GM21786 (cell line): ENCODE data around the gene DPP3.
"Not testable (repeated sequence)": the region's sequence is repeated elsewhere in the genome, so short reads cannot be mapped to it uniquely, and the experiment has no call there.

Experiments
- ATAC-seq: cut with Tn5 transposase; IDR thresholded peaks from one replicate; pipeline ENCODE4 v1.9.1; 2021; ENCODE audit not compliant: unreplicated experiment

DPP3 gene

DNA sequence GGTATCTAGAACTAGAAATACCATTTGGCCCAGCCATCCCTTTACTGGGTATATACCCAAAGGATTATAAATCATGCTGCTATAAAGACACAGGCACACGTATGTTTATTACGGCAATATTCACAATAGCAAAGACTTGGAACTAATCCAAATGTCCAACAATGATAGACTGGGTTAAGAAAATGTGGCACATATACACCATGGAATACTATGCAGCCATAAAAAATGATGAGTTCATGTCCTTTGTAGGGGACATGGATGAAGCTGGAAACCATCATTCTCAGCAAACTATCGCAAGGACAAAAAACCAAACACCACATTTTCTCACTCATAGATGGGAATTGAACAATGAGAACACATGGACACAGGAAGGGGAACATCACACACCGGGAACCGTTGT is 16.1 kb upstream of the DPP3 start:
- ATAC-seq = not testable (repeated sequence)

DNA sequence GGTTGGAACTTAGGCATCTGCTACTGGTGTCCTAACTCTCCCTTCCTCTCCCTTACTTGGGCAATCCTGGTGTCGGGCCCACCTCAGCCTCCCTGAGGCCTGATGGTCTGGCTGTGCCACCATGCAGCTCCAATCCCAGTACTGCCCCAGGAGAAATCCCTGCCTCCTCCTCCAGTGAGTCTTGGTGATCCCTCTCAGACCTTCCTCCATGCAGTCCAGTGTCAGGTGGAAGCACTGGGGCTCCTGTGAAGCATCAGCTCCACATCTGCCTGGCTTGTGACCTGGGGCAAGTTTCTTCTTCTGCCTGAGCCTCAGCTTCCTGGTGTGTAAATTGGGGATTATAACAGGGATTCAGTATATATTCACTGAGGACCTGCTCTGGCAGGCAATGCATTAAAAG is 15.3 kb upstream of the DPP3 start:
- ATAC-seq = no peak

DNA sequence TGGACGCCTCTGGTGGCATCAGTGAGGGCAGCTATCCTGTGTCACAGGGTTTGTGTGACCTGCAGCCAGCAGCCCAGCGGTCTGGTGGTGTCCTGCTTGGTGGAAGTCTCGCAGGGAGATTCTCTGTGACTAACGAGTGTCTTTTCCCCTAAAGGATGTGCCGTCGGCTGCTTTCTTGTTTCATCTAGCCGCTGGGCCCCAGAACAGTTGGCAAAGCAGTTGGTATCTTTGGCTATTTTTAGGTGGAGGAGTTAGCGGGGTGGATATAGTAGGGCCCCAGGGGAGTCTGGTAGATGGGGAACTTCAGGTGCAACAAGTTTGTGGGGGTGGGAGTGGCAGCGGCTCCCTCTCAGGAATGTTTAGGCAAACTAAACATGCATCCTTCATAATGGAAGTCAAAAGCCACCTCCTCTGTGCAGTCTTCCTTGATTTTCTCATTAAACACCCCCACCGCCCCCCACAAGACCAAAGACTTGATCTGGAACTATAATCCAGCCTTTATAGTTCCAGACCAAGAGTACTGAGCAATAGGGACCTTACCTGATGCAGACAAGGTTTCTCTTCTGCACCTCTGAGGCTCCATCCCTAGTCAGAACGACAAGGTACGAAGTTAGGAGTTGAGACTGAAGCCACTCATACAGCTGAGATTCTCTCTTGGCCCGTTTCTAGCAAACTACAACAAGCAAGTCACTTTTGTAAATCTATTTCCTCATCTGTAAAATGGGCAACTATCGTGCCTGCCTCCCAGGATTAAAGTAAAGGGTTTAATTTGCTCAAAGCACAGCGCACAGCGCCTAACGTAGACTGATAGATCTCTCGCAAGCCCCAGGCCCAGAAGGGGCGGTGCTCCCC is 14.6 kb upstream of the DPP3 start:
- no peak for ATAC-seq

DNA sequence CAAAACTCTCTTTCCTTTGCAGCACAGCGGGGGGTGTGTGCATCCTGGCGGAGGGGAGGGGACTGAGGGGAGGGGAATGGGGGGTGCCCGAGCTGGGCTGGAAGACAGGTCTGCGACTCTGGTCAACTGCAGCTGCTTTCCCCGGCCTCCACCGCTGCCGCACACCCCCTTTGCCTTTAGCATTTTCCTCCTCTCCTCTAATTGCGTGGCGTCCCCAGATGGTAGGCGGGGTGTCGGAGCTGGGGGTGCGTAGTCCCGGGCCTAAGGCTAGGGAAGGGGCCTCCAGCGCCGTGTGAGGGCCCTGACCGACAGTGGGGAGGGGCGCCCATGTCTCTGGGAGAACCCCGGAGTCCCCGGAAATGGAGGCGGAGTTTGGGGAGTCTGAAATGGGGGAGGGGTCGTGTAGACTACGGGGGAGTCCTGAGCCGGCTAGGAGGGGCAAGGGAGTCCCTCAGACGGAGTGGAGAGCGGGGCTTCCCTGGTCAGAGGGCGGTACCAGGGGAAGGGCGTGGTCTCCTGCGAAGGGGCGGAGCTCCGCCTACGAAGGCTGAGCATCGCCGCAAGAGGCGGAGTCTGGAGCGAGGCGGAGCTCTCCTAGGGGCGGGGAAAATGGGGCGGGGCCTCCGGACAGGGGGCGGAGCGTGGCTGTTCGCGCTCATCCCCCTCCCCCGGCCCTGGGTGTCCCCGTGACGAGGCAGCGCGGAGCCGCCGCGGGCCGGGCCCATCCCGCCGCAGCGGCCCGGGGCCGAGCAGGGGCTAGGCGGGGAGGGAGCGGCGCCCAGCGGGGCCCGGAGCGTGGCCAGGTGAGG is 13.8 kb upstream of the DPP3 start, which contains the start of gene PELI3:
Gene PELI3 (plus strand): TSS at position 681 of the 809 bp plus-strand sequence. CDS start 1,224 bp downstream, outside the sequence.
- peak; percentile 68 for ATAC-seq

DNA sequence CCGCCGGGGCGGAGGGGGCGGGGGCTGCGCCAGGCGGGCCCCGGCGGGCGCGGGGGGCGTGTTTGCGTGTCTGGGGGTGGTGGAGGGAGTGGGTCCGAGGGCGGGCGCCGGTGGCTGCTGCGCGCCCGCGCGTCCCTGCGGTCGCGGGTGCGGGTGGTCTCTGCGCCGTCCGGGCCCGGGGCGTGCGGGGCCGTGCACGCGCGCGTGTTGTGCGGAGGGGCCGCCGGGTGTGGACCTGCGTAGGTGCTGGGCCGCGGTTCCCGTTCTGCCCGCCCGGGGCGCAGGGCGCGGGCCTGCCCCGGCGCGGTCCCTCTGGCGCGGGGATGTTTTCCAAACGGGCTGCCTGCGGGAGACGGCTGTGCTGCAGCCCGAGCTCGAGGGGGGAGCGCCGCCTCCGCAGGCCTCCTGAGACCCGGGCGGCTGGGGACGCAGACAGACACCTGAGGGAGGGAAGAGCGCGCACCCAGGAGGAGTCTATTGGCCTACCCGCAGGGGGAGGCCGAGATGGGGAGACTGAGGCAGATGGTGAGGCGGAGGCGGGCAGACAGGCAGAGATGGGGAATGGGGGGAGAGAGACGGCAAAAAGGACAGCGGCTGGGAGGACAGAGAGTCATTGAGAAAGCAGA is 13.1 kb upstream of the DPP3 start:
- peak; percentile 18 for ATAC-seq

DNA sequence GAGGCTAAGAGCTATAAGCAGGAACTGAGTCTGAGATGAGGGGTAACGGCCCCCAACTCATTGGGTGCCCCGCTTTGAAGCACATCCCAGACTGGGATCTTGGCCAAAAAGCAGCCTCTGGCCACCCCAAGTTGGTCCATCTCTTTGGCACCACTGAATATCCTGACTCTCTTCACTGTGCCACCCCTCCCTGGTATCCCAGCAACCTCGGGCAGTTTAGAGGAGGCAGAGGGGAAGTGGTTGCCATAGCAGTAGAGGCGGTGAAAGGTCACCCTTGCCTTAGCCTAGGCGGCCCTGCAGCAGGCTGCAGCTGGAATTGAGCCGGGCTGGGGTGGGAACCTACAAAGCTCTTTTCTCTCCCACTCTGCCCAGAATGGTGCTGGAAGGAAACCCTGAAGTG is 12.5 kb upstream of the DPP3 start:
- ATAC-seq = no peak

DNA sequence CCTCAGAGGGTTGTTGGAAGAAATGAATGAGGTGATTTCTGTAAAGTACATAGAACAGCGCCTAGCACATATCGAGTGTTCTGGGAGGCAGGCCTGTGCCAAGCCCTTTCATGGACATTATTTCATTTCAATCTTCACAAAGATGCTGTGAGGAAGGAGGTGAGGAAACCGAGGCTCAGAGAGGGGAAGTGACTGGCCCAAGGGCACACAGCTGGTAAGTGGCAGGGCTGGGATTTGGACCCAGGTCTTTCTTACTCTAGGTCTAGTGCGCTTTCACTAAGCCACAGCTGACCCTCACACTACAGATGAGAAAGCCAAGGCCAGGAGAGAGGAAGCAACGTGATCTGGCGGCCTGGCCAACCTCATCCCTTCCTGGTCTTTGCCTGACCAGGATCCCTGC is 11.5 kb upstream of the DPP3 start:
- ATAC-seq = no peak

DNA sequence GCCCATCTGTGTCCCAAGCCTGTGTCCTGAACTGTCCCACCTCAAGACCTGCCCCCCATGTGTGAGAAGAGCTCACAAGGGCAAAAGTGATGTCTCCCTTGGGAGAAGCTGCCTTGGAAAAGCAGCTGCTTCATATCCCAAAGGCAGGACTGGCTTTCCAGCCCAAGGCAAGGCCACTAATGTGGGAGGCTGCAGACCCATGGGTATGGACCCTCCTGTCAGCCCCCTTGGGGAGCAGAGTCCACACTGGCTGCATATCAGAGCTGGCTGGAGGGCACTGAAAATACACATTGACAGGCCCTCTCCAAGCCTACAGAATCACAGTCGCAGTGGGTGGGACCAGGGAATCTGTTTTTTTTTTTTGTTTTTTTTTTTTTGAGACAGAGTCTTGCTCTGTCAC is 10.8 kb upstream of the DPP3 start:
- ATAC-seq = no peak

DNA sequence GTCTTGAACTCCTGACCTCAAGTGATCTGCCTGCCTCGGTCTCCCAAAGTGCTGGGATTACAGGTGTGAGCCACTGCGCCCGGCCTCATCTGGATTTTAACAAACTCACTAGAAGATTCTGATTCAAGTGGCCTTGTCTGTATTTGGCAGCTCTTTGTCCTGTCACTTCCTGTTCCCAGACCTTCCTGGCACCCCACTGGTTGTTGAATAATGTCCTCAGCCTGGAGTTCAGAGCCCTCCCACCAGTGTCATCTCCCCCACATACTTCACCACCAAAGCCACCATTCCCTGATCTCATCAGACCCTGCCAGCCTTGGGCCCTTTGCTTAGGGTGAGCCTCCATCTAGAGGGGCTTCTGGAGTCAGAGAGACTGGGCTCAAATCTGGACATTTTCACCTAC is 10.2 kb upstream of the DPP3 start:
- no peak for ATAC-seq

DNA sequence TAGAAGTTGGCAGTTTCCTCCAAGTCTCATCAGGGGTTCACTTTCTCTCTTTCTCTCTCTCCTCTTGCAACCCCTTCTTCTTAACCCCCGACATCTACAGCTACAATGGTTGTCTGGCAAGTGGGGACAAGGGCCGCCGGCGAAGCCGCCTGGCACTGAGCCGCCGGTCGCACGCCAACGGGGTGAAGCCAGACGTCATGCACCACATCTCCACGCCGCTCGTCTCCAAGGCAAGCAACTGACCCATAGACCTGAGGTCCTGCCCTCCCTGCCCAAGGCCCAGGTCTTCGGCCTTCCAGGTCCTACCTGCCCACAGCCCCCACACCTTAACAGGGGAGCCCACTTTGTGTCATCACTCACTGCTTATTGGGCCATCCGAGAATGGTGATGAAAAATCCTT is 9.1 kb upstream of the DPP3 start:
- ATAC-seq = no peak

DNA sequence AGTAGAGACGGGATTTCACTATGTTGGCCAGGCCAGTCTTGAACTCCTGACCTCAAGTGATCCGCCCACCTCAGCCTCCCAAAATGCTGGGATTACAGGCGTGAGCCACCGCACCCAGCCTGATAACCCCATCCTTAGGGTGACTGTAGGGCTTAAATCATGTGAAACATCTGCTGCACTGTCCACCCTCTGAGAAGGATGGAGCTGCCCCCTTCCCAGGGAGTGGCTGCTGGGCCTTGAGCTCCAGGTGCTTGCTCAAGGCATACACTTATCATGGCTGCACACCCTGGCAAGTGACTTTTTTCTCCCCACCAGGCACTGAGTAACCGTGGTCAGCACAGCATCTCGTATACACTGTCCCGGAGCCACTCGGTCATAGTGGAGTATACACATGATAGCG is 8.2 kb upstream of the DPP3 start:
- ATAC-seq = no peak

DNA sequence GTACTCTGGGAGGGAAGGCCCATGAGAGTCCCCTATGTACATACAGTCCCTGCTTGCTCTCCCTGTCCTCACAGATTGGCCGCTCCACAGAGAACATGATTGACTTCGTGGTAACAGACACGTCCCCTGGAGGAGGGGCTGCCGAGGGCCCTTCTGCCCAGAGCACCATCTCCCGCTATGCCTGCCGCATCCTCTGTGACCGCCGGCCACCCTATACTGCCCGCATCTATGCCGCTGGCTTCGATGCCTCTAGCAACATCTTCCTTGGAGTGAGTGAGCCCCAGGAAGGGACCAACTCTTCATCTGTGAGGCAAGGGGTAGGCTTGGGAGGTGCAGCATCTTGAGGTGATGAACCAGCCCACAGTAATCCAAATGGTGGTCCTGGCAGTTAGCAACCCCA is 7.1 kb upstream of the DPP3 start:
- no peak for ATAC-seq

DNA sequence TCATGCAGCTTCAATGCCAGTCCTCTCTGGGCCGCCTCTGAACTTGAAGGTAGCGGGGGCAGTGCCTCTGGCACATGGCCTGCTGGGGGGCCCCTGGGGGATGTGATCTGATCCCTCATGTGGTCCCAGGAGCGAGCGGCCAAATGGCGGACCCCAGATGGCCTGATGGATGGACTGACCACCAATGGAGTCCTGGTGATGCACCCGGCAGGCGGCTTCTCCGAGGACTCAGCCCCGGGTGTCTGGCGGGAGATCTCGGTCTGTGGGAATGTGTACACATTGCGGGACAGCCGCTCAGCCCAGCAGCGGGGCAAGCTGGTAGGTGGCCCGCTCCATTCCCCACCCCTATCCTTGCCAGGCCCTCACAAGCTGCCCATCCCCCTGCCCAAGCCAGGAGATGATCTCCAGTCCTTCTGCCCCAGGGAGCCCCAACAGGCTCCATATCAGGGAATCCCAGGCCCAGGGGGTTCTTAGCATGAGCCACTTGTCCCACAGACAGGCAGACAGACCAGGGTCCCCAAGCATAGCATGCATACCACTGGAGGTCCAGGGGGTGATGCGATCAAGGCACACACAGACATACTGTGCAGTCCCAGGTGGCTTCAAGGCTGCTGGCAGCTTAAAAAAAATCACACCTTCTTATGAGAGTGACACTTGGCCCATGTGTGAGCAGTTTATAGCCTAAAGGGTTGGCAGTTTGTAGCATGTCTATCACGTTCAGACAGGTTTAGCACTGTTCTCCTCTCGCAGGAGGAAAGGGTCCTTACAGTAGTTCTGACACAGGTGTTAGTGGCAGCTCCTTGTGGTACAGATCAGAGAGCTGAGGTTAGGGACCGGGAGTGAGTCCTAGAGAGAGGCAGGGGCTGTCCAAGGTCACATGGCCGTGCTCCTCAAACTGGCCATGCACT is 6.4 kb upstream of the DPP3 start:
- no peak for ATAC-seq

DNA sequence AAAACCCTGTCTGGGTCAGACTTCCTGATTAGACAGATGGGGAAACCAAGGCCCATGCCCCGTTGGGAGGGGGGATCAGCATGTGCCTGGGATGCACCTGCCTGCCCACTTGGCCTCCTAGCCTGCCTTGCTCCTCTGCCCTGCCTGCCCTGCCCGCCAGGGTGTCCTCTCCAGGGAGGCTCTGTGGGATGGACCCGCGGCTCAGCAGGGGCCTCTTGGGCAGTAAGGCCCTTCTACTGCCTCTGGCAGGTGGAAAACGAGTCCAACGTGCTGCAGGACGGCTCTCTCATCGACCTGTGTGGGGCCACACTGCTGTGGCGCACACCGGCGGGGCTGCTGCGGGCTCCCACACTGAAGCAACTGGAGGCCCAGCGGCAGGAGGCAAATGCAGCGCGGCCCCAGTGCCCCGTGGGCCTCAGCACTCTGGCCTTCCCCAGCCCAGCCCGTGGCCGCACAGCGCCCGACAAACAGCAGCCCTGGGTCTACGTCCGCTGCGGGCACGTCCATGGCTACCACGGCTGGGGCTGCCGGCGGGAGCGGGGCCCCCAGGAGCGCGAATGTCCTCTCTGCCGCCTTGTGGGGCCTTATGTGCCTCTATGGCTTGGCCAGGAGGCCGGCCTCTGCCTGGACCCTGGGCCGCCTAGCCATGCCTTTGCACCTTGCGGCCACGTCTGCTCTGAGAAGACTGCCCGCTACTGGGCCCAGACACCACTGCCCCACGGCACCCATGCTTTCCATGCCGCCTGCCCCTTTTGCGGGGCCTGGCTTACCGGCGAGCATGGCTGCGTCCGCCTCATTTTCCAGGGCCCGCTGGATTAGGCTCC is 4.7 kb upstream of the DPP3 start:
- no peak for ATAC-seq

DNA sequence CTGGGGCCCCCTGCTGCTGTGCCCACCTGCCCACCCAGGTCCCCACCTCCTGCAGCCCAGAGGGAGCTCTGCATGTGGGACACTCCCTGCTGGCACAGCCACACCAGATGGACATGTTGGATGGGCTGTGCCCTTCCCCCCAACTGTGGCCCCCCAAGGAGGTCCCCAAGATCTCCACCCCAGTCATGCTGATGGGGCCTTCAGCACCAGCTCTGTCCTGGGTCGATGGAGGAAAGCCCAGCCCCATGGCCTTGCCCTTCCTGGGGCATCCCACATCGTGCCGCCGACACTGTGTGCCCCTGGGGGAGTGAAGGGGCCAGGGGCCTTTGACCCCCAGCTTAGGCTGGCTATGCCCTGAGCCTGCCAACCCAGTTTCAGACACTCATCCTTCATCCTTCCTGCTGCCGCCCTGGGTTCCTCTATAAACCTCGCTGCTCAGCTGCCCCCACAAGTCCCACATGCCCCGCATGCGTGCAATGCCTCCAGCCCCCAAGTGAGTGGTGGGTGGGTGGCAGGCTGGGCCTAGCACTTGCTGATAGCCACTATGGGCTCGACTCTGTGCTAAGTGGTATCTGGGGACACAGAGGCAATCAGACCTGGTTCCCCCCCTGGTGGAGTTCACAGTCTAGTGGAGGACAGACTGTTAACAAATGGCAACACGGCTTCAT is 3.9 kb upstream of the DPP3 start:
- ATAC-seq = no peak

DNA sequence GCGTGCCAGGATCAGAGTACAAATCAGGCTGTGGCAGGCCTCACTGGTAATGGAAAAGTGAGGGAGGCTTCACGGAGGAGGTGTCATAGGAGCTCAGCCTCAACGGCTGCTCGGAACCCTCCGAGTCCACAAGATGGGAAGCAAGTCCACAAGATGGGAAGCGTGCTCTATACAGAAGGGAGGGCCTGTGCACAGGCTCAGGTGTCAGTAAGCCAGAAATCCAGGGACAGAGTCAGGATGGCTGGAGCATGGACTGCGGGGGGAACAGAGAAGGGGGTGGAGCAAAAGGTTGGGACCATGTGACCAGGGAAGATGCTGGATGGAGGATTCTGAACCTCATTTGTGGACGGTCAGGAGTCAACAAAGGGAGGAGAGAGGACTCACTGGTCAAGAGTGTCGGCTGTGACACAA is 3.4 kb upstream of the DPP3 start:
- ATAC-seq = no peak

DNA sequence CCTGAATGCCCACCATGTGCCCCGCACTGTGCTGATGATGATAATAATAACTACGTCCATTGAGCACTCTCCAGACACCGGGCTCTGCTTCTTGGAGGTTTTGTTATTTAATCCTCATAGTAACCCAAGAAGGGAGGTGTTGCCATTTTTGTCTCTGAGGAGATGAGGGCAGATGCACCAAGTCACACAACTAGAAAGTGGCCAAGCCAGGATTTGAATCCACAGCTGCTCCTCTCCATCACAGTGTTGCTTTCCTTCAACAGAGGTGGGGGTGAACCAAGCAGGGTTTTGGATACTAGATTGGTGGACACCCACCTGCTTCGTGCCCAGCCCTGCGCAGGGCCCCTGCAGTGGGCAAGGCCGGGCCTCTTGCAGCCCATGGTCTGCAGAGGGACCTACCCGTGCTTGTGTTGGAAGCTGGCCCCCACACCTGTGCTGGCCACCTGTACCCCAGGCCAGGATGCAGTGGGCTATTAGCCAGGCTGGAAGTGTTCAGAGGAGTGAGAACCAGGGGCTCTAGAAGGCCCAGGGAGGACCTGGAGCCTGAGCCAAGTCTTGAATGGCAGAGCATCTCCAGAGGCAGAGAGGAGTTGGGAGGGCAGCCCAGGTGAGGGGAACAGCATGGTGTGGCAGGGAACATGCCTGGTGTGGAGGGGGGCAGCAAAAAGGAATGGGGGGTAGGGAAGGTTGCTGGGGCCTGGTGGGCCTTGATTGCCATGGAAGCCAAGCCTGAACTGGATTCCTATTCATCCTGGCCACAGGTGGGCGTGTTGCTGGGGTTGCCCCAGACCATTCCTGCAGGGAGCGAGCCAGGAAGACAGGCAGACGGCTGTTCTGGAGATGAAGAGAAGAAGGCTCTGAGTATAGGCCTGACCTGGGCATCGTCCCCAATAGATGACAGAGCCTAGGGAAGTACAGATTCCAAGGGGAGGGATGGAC is 2.7 kb upstream of the DPP3 start:
- no peak for ATAC-seq

DNA sequence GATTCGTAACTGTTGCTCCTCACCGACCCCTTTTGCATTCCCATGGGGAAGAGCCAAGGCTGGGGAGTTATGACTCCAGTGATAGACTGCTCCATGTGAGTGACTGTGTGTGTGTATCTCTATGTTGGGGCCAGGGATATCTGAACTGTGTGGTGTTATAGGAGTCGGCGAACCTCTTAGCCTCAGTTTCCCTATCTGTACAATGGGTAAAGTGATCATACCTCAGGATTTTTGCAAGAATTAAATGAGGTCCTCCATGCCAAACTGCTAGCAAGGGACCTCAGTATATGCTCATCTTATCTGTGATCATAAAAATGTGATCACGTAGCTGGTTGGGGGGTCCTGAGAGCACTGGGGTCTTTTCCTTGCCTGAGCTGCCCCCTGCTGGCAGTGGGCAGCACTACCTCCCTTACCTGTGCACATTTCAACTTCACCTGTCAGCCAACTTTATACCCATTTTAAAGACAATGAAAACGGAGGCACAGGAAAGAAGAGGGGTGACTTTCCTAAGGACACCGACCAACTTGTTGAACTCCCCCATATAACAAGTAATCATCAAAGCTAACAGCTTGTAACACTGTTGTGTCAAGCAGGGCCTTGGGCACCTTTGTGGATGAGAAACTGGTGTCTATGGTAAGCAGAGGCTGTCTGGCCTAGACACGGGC is 1.4 kb upstream of the DPP3 start:
- no peak for ATAC-seq
